ENCODE results near the gene SLC12A8. TPM values are rescaled to one million over a fixed set of nuclear protein-coding genes. Genes with fewer than 3 reads are reported as not detected.

SLC12A8 gene
- total RNA-seq, 1 donor from 2014 or later: 0.58 TPM

- TF ChIP-seq CTCF (IDR thresholded peaks at IDR 0.05): no peak
- H3K4me3 Mint-ChIP-seq: no peak overlapping the region
- H3K27me3 Mint-ChIP-seq: no peaks in the 10 kb centered on the region
- CTCF ChIA-PET: no interaction called here
- H3K9me3 Mint-ChIP-seq: no peaks in the 10 kb centered on the region
- no peaks in the 10 kb centered on the region for H3K36me3 Mint-ChIP-seq (ENCODE audit: low read depth)
- DNase-seq (no peak), ATAC-seq (ENCODE audit: low read depth) (no peak)
- H3K4me1 Mint-ChIP-seq: peaks cover 9% of the 10 kb centered on the region
- intact Hi-C loops (cut with micrococcal nuclease): no loop called here
- no peak overlapping the region for H3K27ac Mint-ChIP-seq
- POLR2A ChIA-PET: no interaction called here
These were observed 132.5 kb downstream of the SLC12A8 start for GRCh38 chr3:125080077-125080476.

GRCh38 chr3:125079675-125080045 is 132.9 kb downstream of the SLC12A8 start:
- no peak for TF ChIP-seq CTCF (IDR thresholded peaks at IDR 0.05)
- Mint-ChIP-seq H3K27ac (no peak overlapping the region), H3K27me3 (no peaks in the 10 kb centered on the region), H3K9me3 (no peaks in the 10 kb centered on the region), H3K36me3 (ENCODE audit: low read depth) (no peaks in the 10 kb centered on the region), H3K4me3 (no peak overlapping the region), H3K4me1 (peaks cover 9% of the 10 kb centered on the region)
- no peak for ATAC-seq (ENCODE audit: low read depth)
- intact Hi-C loops (cut with micrococcal nuclease): loop anchor here (10.0 kb wide), 1 partner anchor 1835 kb away; no protein-coding TSS in a partner anchor
- ChIA-PET CTCF (no interaction called here), POLR2A (no interaction called here)
- DNase-seq: no peak

- no peak overlapping the region for H3K27ac Mint-ChIP-seq
- no peaks in the 10 kb centered on the region for H3K36me3 Mint-ChIP-seq (ENCODE audit: low read depth)
- TF ChIP-seq CTCF (IDR thresholded peaks at IDR 0.05): no peak
- intact Hi-C loops (cut with micrococcal nuclease): loop anchor here (10.0 kb wide), 1 partner anchor 1836 kb away; no protein-coding TSS in a partner anchor
- POLR2A ChIA-PET: interaction anchor here (0.8 kb wide), 1 partner anchor 578 kb away, joined by 5 read pairs; no protein-coding TSS in a partner anchor
- CTCF ChIA-PET: no interaction called here
- ATAC-seq (ENCODE audit: low read depth) (no peak), DNase-seq (no peak)
- no peaks in the 10 kb centered on the region for H3K9me3 Mint-ChIP-seq
- no peaks in the 10 kb centered on the region for H3K27me3 Mint-ChIP-seq
- H3K4me3 Mint-ChIP-seq: no peak overlapping the region
- H3K4me1 Mint-ChIP-seq: peaks cover 9% of the 10 kb centered on the region
These were observed 133.4 kb downstream of the SLC12A8 start for GRCh38 chr3:125078951-125079674.

- CTCF ChIA-PET: no interaction called here
These were observed 134.7 kb downstream of the SLC12A8 start for GRCh38 chr3:125077864-125078263.

More at GRCh38 chr3:125077864-125078263, 134.7 kb downstream of the SLC12A8 start:
- Mint-ChIP-seq H3K36me3 (ENCODE audit: low read depth) (no peaks in the 10 kb centered on the region), H3K9me3 (no peaks in the 10 kb centered on the region), H3K4me3 (no peak overlapping the region), H3K27me3 (no peaks in the 10 kb centered on the region), H3K4me1 (peaks cover 9% of the 10 kb centered on the region), H3K27ac (no peak overlapping the region)
- ATAC-seq (ENCODE audit: low read depth) (no peak), DNase-seq (no peak)
- POLR2A ChIA-PET: no interaction called here
- intact Hi-C loops (cut with micrococcal nuclease): loop anchor here (10.0 kb wide), 1 partner anchor 1837 kb away; no protein-coding TSS in a partner anchor
- no peak for TF ChIP-seq CTCF (IDR thresholded peaks at IDR 0.05)
